Measurements from ENCODE around the gene ANTXR1. TPM values are rescaled to one million over a fixed set of nuclear protein-coding genes. Genes with fewer than 3 reads are reported as not detected.

ANTXR1 gene
- total RNA-seq, 1 experiment from 2014 or later = 37.3 TPM

DNA sequence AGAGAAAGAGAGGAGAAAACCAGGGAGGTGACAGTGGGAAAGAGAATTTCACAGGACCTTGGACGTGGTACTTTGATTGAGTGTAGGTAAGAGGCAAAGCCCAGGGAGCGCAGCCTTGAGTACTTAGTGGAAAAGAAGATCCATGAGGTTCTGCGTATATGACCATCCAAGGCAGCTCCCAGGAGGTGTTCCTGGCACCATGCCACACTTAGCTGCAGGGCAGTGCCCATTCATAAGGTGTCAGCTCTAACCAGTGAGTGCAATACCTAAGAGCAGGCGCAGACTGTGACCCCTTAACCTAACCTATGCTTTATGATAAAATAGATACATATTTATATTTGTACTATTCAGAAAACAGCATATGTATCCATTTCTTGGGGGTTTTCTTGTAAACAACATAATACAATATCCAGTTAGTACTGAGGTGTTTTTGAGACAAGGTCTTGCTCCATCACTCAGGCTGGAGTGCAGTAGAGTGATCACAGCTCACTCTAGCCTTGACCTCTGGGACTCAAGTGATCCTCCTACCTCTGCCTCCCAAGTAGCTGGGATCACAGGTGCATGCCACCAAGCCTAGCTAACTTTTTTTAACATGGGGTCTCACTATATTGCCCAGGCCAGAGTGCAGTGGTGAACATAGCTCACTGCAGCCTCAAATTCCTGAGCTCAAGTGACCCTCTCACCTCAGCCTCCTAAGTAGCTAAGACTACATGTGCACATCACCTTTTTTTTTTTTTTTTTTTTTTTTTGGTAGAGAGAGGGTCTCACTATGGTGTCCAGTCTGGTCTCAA, 199.5 kb downstream of the ANTXR1 start:
- H3K18ac ChIP-seq (ENCODE audit: insufficient read length, low read depth, low read length) = no peak overlapping the region
- H3K4ac ChIP-seq (ENCODE audit: low read depth, low read length) = no peak overlapping the region
- H3K79me1 ChIP-seq (ENCODE audit: insufficient read depth, low read depth, low read length, poor library complexity, severe bottlenecking) = no peaks in the 10 kb centered on the region
- H2BK15ac ChIP-seq (ENCODE audit: low read depth, low read length) = no peak overlapping the region
- H2BK20ac ChIP-seq (ENCODE audit: low read depth, low read length, poor library complexity, severe bottlenecking) = no peak overlapping the region
- no peak overlapping the region for H3K4me2 ChIP-seq (ENCODE audit: insufficient read depth, insufficient read length, low read length)
- H2AK5ac ChIP-seq (ENCODE audit: insufficient read length, low read length) = no peak overlapping the region
- H2AFZ ChIP-seq (ENCODE audit: low read length) = no peak overlapping the region
- no peaks in the 10 kb centered on the region for H4K20me1 ChIP-seq (ENCODE audit: control insufficient read depth, insufficient read depth, insufficient read length)
- no peak overlapping the region for H4K5ac ChIP-seq (ENCODE audit: insufficient read length, low read depth, low read length)
- H3K23ac ChIP-seq (ENCODE audit: insufficient read length, low read depth, low read length) = no peak overlapping the region
- no peaks in the 10 kb centered on the region for H3K9me3 ChIP-seq (ENCODE audit: control insufficient read depth, low read depth, low read length)
- H3K14ac ChIP-seq (ENCODE audit: insufficient read depth, low read length) = no peak overlapping the region
- WGBS (ENCODE audit: extremely low coverage, insufficient read length, low lambda C conversion rate) = no CpG with 5 or more reads among the region's 4 CpGs
- no peak overlapping the region for H3K56ac ChIP-seq (ENCODE audit: insufficient read length, low read depth, low read length)
- H3K27me3 ChIP-seq (ENCODE audit: insufficient read depth, low read length) = no peaks in the 10 kb centered on the region
- peaks cover 6 to 7% of the 10 kb centered on the region in 2 experiments; a peak in 2 of 4 replicates for H3K4me1 Mint-ChIP-seq
- H3K9ac ChIP-seq (ENCODE audit: extremely low read depth, insufficient read length, low read length) = no peak overlapping the region
- peaks cover 3 to 8% of the 10 kb centered on the region in 2 experiments for H3K9me3 Mint-ChIP-seq
- no peak overlapping the region for H4K91ac ChIP-seq (ENCODE audit: insufficient read length, low read depth, low read length)
- no peak overlapping the region for H3T11ph ChIP-seq (ENCODE audit: low read length)
- H2BK5ac ChIP-seq (ENCODE audit: insufficient read length, low read length) = no peak overlapping the region
- no peaks in the 10 kb centered on the region for H3K23me2 ChIP-seq (ENCODE audit: insufficient read length, low read depth, low read length, poor library complexity, severe bottlenecking)
- H4K8ac ChIP-seq (replicated peaks; ENCODE audit: insufficient read length, low read depth, low read length) = no peak overlapping the region
- no peak for DNase-seq
- TF ChIP-seq, protein P1, sequence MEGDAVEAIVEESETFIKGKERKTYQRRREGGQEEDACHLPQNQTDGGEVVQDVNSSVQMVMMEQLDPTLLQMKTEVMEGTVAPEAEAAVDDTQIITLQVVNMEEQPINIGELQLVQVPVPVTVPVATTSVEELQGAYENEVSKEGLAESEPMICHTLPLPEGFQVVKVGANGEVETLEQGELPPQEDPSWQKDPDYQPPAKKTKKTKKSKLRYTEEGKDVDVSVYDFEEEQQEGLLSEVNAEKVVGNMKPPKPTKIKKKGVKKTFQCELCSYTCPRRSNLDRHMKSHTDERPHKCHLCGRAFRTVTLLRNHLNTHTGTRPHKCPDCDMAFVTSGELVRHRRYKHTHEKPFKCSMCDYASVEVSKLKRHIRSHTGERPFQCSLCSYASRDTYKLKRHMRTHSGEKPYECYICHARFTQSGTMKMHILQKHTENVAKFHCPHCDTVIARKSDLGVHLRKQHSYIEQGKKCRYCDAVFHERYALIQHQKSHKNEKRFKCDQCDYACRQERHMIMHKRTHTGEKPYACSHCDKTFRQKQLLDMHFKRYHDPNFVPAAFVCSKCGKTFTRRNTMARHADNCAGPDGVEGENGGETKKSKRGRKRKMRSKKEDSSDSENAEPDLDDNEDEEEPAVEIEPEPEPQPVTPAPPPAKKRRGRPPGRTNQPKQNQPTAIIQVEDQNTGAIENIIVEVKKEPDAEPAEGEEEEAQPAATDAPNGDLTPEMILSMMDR (conservative IDR thresholded peaks at IDR 0.05) = no peak
- no peaks in the 10 kb centered on the region for H3K79me2 ChIP-seq (ENCODE audit: insufficient read depth, low read length)
- peaks cover 9% of the 10 kb centered on the region; the same call in 1 of the 2 replicates for H3K4me1 ChIP-seq (ENCODE audit: insufficient read depth, low read length)
- no peak overlapping the region for H3K27ac Mint-ChIP-seq
- H3K27me3 Mint-ChIP-seq (ENCODE audit: low read depth) = no peaks in the 10 kb centered on the region
- H3K36me3 Mint-ChIP-seq (ENCODE audit: insufficient read depth in 1 of 3, low read depth in 3 of 3) = peaks cover 8 to 9% (median 9%) of the 10 kb centered on the region in 3 experiments; a peak in 6 of 7 replicates
- H2BK12ac ChIP-seq (ENCODE audit: insufficient read length, low read depth, low read length) = no peak overlapping the region
- H2BK120ac ChIP-seq (ENCODE audit: low read depth, low read length, poor library complexity, severe bottlenecking) = no peak overlapping the region
- H3K27ac ChIP-seq (ENCODE audit: insufficient read length, low read depth, low read length) = no peak overlapping the region
- no peak overlapping the region for H3K4me3 Mint-ChIP-seq
